Endometrium (tissue), 2 donors: Measurements from ENCODE around the gene KCNIP1.

Experiments used
- FAIRE-seq: peaks from 2 replicates; lab custom pipeline; 2012; peaks lifted over from hg19 to GRCh38; lab: Jason Lieb, UNC
- donor health status: control.
- donor health status: control.

The KCNIP1 gene

DNA sequence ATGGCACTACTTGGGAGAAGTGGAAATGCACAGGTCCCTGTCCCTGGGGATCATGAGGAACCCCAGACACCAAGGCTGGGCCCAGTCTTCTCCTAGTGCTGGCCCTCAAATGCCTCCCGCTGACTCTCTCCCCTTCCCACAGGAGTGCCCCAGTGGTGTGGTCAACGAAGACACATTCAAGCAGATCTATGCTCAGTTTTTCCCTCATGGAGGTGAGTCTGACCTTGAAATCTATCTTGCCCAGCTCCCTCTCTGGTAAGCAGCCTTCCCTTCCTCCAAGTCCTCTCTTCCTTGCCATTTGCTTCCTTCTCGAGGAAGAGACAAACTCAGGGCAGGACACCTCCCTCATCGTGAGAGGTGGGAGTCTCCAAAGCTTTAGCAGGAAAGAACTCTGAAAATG lies 216.4 kb downstream of the KCNIP1 start:
- FAIRE-seq, result no peak

DNA sequence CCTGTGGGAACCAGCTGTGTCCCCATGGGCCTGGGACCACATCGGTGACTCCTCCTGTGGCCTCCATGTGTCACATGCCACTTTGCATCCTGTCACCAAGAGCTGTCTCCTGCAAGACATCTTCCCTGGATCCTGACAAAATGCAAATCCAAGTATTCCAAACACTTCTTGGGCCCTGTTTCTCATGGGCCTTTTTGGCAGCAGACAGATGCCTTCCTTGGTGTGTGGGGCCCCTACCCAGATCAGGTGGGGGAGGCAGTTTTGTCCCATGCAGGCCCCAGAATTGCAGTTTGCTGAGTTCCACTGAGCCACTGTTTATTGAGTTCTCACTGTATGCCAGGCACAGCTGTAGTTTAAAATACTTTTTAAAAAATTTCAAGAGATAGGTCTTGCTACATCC lies 217.2 kb downstream of the KCNIP1 start:
- no peak for FAIRE-seq

DNA sequence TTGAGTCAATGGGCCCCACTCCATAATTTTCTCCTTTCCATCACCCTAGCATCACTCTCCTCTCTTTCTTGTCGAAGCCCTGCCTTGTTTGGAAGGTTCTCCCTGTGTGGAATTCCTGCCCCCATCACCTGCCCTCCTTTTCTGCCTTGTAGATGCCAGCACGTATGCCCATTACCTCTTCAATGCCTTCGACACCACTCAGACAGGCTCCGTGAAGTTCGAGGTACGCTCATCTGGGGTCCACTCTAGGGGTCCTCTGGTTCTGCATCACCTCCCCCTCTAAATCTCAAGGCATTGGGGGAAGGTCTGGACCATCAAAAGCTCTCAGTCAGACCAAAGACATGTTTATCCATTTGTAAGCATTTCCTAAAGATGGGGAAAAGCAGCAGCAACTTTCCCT lies 217.9 kb downstream of the KCNIP1 start:
- no peak for FAIRE-seq

DNA sequence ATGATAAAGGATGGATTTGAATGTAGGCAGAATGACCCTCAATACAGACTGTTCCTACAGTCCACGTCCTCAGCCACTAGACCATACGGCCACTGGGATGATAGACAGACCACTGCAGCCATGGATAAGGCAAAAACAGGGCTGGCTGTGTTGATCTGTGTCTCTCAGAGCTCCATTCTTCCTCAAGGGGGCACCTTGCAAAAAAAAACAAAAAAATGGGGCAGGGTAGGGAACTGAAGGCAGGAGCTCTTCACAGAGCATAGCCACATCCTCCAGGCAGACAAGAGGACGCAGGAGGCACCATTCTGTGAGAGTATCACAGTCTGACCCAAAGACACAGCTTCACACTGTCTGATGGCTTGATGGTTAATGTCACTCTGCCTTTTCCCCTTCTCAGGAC lies 218.5 kb downstream of the KCNIP1 start:
- no peak for FAIRE-seq

DNA sequence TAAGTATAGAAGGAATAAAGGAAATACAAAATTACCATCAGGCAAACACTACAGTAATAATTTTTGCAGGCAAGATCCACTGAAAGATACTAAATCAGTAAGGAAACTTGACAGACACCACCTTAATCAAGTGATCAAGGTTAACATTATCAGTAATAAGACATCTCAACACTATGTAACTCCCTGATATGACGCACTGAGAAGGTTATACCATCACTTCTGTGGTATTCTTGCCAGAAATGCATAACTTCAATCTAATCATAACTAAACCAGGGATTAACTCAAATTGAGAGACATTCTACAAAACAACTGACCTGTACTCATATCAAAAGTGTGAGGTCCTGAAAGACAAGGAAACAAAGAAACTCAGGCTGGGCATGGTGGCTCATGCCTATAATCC lies 227.2 kb downstream of the KCNIP1 start:
- FAIRE-seq, result no peak

DNA sequence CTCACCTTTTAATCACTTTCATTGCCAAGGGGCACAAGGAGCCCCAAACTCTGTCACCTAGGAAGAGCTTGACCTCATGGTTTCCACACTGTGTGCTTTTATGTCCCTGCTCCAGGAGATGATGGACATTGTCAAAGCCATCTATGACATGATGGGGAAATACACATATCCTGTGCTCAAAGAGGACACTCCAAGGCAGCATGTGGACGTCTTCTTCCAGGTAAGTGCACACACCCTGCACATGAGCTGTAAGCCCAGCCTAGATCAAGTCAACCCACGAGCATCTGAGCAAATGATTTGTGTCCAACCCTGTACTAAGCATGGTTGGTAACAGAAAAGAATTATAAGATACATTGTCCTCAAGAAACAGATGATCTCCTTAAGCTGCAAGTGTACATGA lies 228.9 kb downstream of the KCNIP1 start:
- FAIRE-seq, result no peak

DNA sequence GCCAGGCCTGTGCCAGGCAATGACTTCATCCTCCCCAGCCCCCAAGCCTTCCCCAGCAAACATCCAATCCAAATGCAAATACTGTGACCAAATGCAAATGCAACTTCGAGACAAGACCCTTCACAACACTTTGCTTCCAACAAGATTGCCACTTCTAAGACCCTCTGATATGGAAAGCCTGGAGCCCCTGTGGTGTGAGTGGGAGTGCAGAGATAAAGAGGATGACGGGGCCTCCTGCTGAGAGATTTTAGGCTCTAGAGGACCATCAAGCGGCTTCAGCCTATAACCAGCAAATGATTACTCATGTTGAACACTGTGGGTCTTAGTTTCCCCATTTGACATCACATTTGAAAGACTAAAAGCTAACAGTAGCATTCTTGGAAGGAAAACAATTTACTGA lies 233.1 kb downstream of the KCNIP1 start:
- no peak for FAIRE-seq

DNA sequence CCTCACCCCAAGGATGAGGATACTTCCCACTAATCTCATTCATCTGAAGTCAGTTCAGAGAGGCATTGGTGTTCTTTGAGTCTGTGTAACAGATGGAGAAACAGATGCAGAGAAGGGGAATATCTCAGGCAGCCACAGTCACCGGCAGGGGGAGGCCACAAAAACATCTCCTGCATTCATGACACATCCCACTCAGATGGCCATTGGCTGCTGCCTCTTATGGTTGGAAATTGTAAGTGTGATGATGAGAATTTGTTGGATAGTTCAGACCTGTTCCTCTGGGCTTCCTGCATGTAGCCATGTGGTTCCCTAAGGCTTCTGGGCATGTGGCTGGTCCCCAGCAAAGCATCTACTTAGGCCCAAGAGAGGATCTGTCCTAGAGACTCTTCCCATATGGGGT lies 233.8 kb downstream of the KCNIP1 start:
- no peak for FAIRE-seq

DNA sequence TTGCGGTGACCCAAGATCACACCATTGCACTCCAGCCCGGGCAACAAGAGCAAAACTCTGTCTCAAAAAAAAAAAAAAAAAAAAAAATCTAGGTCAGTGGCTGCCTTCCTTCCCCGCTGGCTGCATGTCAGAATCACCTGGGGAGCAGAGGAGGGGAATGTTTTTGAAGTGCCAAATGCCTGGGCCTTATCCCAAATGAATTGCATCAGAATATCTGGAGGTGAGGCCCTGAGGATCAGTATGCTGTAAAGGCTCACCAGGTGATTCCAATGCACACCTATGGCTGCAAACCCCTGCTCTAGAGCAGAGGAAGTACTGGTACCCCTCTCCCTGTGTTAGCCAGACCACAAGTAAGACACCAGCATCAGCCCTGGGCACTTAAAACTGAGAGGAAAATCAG lies 235.0 kb downstream of the KCNIP1 start:
- no peak for FAIRE-seq

DNA sequence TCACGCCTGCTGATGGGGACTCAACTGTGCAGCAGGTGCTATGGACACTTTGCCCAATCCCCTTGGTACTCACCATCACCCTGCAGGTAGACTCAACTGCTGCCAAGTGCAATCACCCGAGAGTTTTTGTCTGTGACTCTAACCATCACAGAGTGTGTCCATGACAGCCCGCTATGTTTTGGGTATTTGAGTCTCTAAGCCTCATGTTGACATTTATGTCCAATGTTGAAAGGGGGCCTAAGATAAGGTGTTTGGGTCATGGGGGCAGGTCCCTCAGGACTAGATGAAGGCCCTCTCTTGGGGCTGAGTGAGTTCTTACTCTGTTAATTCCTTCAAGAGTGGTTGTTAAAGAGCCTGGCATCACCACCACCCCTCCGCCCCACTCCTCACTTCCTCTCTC lies 235.6 kb downstream of the KCNIP1 start:
- FAIRE-seq, result no peak

DNA sequence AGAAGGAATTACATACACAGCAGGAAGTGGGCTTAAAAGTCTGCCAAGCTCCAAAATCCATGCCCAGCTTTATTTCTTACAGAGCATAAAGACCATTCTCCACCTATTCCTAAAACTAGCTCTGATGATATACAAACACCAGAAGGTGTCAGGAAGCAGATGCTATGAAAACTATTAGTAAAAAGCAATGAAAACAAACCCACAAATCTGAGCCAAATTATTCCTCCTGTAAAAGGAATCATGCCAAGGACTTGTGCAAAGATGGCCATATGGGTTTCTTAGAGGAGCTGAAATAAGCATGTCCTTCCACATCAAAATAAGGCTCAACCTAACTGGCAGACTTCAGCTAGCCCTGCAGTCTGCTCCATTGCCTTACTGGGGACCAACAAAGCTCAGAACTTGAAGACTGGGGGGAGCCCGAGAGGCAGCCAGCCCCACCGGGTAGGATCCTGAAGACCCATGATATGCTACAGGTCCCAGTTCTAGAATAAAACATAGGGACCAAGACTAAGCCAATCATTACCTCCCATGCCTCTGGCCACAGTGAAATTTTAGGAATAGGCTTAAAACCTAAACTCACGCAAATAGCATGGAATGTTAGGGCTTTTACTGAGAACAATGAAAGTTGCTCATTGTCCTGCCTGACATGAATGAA lies 236.9 kb downstream of the KCNIP1 start:
- FAIRE-seq, result no peak

DNA sequence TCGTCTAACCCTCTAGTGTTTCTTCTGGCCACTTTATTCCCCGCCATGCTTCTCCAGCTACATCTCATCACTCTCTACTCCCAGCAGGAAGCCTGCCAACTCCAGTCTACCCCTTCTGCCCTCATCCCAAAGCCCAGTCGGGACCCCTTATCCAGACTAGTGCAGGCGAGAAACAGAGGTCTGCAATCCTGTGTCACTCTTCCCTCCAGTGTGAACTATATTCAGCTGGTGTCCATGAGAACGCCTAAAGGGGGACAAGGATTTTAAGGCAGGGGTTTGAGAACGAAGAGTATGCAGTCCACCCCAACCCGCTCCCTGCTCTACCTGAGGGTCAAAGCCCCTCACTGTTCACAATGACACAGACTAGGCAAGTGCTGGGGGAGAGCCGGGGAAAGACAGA lies 238.0 kb downstream of the KCNIP1 start:
- FAIRE-seq, result no peak

DNA sequence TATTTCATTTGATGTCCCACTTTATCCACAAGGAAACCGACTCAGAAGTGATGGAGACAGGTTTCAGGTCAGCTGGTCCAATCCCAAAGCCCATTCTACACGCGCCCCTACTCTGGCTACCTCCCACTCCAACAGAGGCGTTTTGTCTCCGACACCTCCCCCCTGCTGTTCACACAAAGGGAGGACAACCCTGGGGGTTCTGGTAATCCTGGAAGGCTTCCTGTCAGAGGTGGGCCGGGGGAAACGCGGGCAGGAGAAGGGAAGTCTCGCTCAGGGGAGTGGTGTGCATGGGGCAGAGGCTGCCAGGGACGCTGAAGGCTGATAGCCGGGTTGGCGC lies 240.0 kb downstream of the KCNIP1 start:
- FAIRE-seq, result no peak

DNA sequence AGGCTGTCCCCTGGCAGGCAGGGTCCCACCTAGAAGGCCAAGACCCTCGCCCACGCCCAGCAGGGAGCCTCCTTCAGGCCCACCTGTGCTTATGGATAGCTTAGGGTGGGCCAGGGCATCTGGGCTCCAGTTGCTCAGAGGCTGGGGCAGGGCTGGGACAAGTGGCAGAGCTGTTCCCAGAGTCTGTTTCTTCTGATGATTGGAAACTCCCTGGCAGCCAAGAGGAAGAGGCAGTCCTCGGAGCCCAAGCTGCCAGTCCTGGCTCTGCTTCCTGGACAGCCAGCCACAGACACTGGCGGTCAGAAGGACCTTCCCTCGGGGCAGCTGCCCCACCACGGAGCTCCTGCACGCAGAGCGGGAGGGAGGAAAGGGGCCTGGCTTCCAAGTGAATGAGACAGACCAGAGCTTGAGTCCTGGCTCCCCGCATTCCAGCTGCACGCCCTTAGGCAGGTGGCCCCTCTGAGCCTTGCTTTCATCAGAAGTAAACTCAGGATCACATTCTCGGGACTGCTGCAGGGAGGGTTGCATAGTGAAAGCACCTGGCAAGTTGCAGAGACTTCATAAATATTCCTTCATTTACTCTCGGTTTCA lies 241.8 kb downstream of the KCNIP1 start:
- FAIRE-seq, result no peak

DNA sequence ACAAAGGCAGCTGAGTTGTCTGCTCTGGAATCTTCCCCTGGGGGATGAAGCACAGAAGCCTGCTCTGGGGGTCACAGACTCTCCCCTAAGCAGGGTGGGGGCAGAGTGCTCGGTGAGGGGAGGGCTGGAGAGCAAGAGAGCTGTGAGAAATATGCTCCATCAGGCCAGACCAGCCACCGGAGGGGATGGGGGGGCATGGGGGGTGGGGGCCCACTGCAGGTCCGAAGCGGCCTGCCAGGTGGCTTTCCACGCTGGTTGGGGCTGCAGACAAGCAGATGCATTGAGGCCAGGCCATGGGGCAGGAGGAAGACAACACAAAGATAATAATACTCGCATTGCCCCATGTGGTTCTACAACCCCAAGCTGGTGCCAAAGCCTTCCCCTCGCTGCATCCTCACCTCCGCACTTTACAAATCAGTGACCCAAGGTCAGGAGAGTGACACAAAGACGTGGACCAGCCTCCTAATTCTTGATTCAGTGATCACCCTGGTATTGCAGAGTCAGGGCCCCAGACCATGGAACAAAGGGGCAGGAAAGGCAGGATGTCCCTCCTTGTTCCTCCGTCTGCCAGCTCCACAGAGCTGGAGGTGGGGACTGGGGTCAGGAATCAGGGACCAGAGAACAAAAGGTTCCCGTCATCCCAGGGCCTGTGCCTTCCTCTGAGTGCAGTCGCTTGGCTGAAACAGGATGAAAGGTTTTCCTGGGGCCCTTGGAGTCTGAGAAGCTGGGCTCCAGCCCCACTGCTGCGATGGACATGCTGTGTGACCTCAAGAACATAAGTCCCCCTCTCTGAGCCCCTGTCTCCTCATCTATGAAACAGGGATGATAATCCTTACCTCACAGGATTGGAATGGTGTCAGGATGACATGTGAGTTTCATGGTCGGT lies 242.5 kb downstream of the KCNIP1 start:
- FAIRE-seq, result no peak

DNA sequence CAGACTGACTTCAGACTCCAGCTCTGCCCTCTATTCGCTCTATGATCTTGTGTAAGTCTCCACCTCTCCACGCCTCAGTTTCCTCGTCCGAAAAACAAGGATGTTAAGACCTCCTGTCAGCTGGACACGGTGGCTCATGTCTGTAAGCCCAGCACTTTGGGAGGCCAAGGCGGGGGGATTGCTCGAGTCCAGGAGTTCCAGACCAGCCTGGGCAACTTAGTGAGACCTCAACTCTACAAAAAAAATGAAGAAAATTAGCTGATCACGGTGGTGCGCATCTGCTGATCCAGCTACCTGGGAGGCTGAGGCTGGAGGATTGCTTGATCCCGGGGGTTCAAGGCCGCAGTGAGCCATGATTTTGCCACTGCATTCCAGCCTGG lies 243.1 kb downstream of the KCNIP1 start:
- no peak for FAIRE-seq

DNA sequence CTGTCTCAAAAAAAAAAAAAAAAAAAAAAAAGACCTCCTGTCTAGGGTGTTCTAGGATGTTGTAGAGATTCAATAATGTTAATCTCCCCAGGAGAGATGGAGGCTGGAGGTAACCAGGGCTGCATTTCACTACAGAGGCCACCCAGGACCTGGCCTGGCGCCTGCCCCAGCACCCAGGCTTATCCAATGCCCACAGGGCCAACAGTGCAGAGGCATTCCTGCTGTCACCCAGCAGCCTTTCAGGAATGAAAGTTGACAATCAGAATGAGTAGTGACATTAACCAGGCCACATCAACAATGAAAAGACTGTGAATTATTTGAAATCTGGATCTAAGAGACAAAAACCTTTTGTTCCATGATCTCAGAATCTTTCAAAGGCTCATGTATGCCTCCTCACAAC lies 243.5 kb downstream of the KCNIP1 start:
- no peak for FAIRE-seq

DNA sequence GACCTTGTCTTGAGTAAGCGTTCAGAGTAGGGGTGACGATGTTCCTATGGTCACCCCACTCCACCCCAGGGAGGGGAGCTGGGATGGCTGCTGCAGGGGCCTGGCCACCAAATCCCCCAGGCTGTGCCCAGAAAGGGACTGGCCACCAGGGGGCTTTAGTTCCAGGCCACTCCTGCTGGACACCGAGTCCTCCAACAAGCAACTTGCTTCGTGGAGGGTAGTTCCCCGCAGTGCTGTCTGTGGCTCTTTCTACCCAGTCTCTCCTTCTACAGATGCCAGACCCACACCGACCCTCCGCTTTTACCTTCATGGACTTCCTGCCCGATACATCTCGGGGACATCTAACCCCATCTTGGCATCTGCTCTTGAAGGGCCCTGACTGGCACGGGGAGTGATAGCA lies 244.0 kb downstream of the KCNIP1 start:
- no peak for FAIRE-seq

DNA sequence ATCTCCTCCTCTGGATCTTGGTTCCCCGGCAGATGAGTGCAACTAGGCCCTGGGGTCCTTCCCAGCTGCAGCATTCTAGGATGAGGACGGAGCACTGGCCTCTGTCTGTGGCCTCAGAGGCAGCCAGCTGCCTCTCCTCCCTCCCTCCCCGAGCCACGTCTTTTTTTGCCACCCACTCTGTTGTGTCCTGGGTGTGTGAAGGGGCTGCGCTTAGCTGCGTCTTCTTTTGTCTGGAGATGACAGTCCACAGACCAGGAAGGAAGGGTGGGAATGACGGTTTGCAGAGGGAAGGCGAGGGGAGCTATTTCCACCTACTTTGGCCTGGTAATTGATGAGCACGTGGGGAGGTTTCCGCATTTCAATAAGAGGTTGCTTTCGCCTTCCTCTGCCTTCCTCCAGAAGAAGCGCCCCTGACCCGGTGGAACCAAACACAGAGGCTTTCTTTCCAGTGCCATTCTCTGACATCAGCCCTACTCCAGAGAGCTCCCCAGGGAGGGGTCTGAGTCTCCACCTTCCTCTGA lies 245.2 kb downstream of the KCNIP1 start:
- FAIRE-seq, result no peak

DNA sequence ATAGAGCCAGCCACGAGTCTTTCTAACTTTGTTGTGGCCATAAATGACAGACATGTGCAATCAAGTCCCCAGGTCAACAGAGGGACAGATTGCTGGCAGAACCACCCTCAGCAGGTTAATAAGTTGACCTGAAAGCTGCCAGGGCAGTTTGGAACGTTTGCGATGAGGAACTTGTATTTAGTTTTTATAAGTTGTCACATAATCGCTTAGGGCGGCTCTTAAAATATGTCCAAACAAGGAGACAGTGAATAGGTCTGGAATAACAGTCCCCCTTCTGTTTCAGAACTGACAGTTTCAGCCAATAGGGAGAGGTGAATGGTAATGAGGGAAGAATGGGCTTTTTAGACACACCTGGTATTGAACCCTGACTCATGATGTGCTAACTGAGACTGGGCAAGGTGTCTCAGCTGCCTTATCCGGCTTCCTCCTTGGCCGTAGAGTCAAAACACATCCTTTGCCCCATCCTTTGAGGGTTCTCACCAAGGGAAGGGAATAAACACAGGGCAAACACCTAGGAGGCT lies 246.2 kb downstream of the KCNIP1 start:
- FAIRE-seq, result no peak

DNA sequence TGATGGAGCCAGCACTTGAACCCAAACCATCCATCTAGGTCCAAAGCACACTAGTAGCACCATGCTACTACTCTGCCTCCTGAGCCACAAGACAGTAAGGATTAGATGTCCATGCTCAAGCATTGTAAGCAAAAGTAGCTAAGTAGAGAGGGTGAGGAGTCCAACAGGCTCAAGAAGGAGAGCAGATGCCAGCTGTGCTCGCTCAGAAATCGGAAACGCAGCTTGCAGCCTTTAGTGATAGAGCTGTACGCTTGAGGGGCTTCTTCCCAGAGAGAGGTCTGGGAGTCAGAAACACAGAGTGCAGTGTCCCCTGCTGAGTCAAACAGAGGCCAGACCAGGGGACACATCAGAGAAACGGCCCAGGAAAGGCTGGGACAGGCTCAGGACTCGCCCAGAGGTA lies 247.0 kb downstream of the KCNIP1 start:
- no peak for FAIRE-seq

DNA sequence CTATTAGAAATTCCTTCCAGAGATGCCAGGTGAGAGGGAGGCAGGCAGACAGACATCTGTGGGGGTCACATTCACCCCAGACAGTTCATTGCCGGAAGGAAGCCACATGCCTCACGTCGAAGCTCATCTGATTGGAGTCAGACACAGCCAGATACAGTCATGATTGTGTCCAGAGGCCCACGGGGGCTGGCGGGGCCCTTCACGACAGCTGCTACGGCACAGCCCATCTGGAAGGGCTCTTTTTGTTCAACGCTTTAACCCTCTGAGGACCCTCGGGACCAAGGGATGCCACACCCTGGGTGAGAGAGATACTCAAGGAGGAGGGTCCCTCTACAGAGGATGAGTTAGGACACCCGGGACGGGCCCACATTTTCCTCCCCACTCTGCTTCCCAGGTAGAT lies 247.8 kb downstream of the KCNIP1 start:
- FAIRE-seq, result no peak
